HepG2 (cell line): Measurements from ENCODE around the gene PSPH. TPM values are rescaled to one million over a fixed set of nuclear protein-coding genes. Genes with fewer than 3 reads are reported as not detected.
A peak's percentile ranks its signal among the peaks of the same experiment; 100 is the strongest.

Experiments used
- ATAD3A ChIP-seq: sonication (generic); formaldehyde crosslinking; IDR thresholded peaks from 2 replicates; pipeline ENCODE4 v1.4.0; 2020; ENCODE audit warnings: missing genetic modification reagents
- CBX5 ChIP-seq: sonication (generic); formaldehyde crosslinking; IDR thresholded peaks from 2 replicates; pipeline ENCODE4 v1.4.0; 2020; ENCODE audit warnings: missing genetic modification reagents, borderline replicate concordance
- EEA1 ChIP-seq: sonication (generic); formaldehyde crosslinking; IDR thresholded peaks from 2 replicates; pipeline ENCODE4 v1.5.1; 2020; ENCODE audit warnings: mild to moderate bottlenecking, missing genetic modification reagents, borderline replicate concordance
- HOXA7 ChIP-seq: sonication (generic); formaldehyde crosslinking; IDR thresholded peaks from 2 replicates; pipeline ENCODE4 v1.8.1; 2022; ENCODE audit warnings: mild to moderate bottlenecking, missing genetic modification reagents, moderate library complexity
- MED8 ChIP-seq: sonication (generic); formaldehyde crosslinking; IDR thresholded peaks from 2 replicates; pipeline ENCODE4 v1.8.1; 2023; ENCODE audit warnings: mild to moderate bottlenecking, missing genetic modification reagents; ENCODE audit not compliant: insufficient replicate concordance
- MTA3 ChIP-seq: sonication (generic); formaldehyde crosslinking; IDR thresholded peaks from 2 replicates; pipeline ENCODE4 v1.4.0; 2020; ENCODE audit warnings: missing genetic modification reagents
- PAWR ChIP-seq: sonication (generic); formaldehyde crosslinking; IDR thresholded peaks from 2 replicates; pipeline ENCODE4 v1.4.0; 2020; ENCODE audit warnings: missing genetic modification reagents, mild to moderate bottlenecking, borderline replicate concordance
- RFXANK ChIP-seq: IDR thresholded peaks from 2 replicates; pipeline ENCODE4 v1.6.1; 2016
- ZFAT ChIP-seq: sonication (generic); formaldehyde crosslinking; conservative IDR thresholded peaks from 2 replicates; pipeline ENCODE4 v1.8.1; 2023; ENCODE audit warnings: missing genetic modification reagents, inconsistent platforms
- ZFX ChIP-seq: sonication (generic); formaldehyde crosslinking; IDR thresholded peaks from 2 replicates; pipeline ENCODE4 v1.4.0; 2020; ENCODE audit warnings: mild to moderate bottlenecking, low read depth, missing genetic modification reagents, moderate library complexity
- ZNF20 ChIP-seq: sonication (generic); formaldehyde crosslinking; IDR thresholded peaks from 2 replicates; pipeline ENCODE4 v1.4.0; 2020; ENCODE audit warnings: mild to moderate bottlenecking, moderate library complexity, missing genetic modification reagents
- ZNF263 ChIP-seq: sonication (generic); formaldehyde crosslinking; IDR thresholded peaks from 2 replicates; pipeline ENCODE4 v1.4.0; 2020; ENCODE audit warnings: missing genetic modification reagents
- polyA plus RNA-seq, 8 experiments: library from polyadenylated mRNA; depleted of rRNA in 3 of 8; stranded (reverse) in 7 of 8; unstranded in 1 of 8; fragments of >200 nt; fragmentation: Illumina TruSeq in 4 of 8; extraction: Trizol in 4 of 8; gene quantifications; 2 replicates each; pipeline versions ENCODE4 v1.2.1 to v1.2.3, GENCODE V29; 2011 to 2016; ENCODE audit warnings: low read depth in 4 of 8, missing spikeins in 1 of 8, mixed read lengths in 1 of 8; ENCODE audit not compliant: insufficient read depth in 1 of 8
- total RNA-seq, 5 experiments: library from RNA; depleted of rRNA; stranded (reverse); fragments of >200 nt; fragmentation: Illumina TruSeq; extraction: Trizol; gene quantifications; 2 replicates each; pipeline ENCODE4 v1.2.3, GENCODE V29; 2016; ENCODE audit warnings: low read depth in 1 of 5
- TF ChIP-seq, protein P1 (sequence below): sonication (generic); formaldehyde crosslinking; IDR thresholded peaks from 2 replicates; pipeline ENCODE4 v1.5.1; 2020; ENCODE audit warnings: missing genetic modification reagents, mild to moderate bottlenecking, borderline replicate concordance
- TF ChIP-seq, protein P2 (sequence below): sonication (generic); formaldehyde crosslinking; IDR thresholded peaks from 2 replicates; pipeline ENCODE4 v1.5.0; 2020; ENCODE audit warnings: mild to moderate bottlenecking, missing genetic modification reagents
- TF ChIP-seq, protein P3 (sequence below): sonication (generic); formaldehyde crosslinking; IDR thresholded peaks from 2 replicates; pipeline ENCODE4 v1.5.1; 2020; ENCODE audit warnings: mild to moderate bottlenecking, missing genetic modification reagents
- TF ChIP-seq, protein P4 (sequence below): sonication (generic); formaldehyde crosslinking; conservative IDR thresholded peaks from 2 replicates; pipeline ENCODE4 v1.8.0; 2022; ENCODE audit warnings: mild to moderate bottlenecking, moderate library complexity, missing genetic modification reagents
- TF ChIP-seq, protein P5 (sequence below): sonication (generic); formaldehyde crosslinking; IDR thresholded peaks from 2 replicates; pipeline ENCODE4 v1.5.0; 2020; ENCODE audit warnings: mild to moderate bottlenecking, missing genetic modification reagents

Gene PSPH
- total and polyA plus RNA-seq, 2 of the 13 experiments (the other 11 are each of a cell fraction or from before 2014, with no cell fraction given) = 85.5 to 124 TPM

DNA sequence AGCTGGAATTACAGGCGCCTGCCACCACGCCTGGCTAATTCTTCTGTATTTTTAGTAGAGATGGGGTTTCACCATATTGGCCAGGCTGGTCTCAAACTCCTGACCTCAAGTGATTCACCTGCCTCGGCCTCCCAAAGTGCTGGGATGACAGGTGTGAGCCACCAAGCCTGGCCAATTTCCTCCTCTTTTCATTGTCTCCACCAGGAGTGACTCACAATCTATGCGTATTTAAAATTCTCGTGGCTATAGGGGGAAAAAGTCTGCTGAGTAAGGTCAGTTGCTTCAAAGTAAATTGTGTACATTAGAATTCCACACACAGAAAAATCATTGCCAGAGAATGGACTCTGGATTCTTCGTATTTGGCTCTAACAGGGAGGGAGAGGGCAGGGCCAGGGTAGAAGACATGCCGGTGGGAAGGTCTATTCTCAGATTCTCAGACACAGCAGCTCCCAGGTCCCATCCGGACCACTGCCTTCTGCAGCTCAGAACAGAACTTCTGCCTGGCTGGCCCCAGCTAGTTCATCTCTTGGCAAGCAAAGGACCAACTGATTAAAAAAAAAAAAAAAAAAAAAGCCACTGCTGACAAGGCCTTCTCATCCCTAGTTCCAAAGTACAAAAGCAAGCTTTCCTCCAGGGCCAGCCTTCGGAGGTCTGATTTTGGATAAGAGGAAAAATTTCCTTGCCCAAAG, 22.2 kb downstream of the PSPH start (continued):
- TF ChIP-seq ZNF263 (no peak), PAWR (CRISPR knock-in tag) (no peak), EEA1 (CRISPR knock-in tag) (no peak), MED8 (CRISPR knock-in tag) (no peak), ZNF20 (CRISPR knock-in tag) (peak; percentile 2; the same call in 1 of the 2 replicates), ZFAT (no peak), HOXA7 (CRISPR knock-in tag) (no peak), CBX5 (CRISPR knock-in tag) (no peak), MTA3 (CRISPR knock-in tag) (no peak), RFXANK (CRISPR knock-in tag) (no peak), ZFX (CRISPR knock-in tag) (0 out of 2 replicates have a peak, but pooled peaks have one; percentile 25), ATAD3A (CRISPR knock-in tag) (no peak)
- TF ChIP-seq, protein P1, sequence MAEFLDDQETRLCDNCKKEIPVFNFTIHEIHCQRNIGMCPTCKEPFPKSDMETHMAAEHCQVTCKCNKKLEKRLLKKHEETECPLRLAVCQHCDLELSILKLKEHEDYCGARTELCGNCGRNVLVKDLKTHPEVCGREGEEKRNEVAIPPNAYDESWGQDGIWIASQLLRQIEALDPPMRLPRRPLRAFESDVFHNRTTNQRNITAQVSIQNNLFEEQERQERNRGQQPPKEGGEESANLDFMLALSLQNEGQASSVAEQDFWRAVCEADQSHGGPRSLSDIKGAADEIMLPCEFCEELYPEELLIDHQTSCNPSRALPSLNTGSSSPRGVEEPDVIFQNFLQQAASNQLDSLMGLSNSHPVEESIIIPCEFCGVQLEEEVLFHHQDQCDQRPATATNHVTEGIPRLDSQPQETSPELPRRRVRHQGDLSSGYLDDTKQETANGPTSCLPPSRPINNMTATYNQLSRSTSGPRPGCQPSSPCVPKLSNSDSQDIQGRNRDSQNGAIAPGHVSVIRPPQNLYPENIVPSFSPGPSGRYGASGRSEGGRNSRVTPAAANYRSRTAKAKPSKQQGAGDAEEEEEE (CRISPR knock-in tag) = no peak
- TF ChIP-seq, protein P2, sequence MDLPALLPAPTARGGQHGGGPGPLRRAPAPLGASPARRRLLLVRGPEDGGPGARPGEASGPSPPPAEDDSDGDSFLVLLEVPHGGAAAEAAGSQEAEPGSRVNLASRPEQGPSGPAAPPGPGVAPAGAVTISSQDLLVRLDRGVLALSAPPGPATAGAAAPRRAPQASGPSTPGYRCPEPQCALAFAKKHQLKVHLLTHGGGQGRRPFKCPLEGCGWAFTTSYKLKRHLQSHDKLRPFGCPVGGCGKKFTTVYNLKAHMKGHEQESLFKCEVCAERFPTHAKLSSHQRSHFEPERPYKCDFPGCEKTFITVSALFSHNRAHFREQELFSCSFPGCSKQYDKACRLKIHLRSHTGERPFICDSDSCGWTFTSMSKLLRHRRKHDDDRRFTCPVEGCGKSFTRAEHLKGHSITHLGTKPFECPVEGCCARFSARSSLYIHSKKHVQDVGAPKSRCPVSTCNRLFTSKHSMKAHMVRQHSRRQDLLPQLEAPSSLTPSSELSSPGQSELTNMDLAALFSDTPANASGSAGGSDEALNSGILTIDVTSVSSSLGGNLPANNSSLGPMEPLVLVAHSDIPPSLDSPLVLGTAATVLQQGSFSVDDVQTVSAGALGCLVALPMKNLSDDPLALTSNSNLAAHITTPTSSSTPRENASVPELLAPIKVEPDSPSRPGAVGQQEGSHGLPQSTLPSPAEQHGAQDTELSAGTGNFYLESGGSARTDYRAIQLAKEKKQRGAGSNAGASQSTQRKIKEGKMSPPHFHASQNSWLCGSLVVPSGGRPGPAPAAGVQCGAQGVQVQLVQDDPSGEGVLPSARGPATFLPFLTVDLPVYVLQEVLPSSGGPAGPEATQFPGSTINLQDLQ (CRISPR knock-in tag) = no peak
- TF ChIP-seq, protein P3, sequence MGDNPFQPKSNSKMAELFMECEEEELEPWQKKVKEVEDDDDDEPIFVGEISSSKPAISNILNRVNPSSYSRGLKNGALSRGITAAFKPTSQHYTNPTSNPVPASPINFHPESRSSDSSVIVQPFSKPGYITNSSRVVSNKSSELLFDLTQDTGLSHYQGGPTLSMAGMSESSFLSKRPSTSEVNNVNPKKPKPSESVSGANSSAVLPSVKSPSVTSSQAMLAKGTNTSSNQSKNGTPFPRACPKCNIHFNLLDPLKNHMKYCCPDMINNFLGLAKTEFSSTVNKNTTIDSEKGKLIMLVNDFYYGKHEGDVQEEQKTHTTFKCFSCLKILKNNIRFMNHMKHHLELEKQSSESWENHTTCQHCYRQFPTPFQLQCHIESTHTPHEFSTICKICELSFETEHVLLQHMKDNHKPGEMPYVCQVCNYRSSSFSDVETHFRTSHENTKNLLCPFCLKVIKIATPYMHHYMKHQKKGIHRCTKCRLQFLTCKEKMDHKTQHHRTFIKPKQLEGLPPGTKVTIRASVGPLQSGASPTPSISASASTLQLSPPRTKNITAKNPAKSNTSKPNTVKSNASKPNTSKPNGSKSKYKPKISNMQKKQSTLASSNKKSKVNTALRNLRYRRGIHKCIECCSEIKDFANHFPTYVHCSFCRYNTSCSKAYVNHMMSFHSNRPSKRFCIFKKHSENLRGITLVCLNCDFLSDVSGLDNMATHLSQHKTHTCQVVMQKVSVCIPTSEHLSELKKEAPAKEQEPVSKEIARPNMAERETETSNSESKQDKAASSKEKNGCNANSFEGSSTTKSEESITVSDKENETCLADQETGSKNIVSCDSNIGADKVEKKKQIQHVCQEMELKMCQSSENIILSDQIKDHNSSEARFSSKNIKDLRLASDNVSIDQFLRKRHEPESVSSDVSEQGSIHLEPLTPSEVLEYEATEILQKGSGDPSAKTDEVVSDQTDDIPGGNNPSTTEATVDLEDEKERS (CRISPR knock-in tag) = no peak; the same call in 1 of the 2 replicates
- TF ChIP-seq, protein P4, sequence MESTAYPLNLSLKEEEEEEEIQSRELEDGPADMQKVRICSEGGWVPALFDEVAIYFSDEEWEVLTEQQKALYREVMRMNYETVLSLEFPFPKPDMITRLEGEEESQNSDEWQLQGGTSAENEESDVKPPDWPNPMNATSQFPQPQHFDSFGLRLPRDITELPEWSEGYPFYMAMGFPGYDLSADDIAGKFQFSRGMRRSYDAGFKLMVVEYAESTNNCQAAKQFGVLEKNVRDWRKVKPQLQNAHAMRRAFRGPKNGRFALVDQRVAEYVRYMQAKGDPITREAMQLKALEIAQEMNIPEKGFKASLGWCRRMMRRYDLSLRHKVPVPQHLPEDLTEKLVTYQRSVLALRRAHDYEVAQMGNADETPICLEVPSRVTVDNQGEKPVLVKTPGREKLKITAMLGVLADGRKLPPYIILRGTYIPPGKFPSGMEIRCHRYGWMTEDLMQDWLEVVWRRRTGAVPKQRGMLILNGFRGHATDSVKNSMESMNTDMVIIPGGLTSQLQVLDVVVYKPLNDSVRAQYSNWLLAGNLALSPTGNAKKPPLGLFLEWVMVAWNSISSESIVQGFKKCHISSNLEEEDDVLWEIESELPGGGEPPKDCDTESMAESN = 0 out of 2 replicates have a peak, but pooled peaks have one; percentile 29
- TF ChIP-seq, protein P5, sequence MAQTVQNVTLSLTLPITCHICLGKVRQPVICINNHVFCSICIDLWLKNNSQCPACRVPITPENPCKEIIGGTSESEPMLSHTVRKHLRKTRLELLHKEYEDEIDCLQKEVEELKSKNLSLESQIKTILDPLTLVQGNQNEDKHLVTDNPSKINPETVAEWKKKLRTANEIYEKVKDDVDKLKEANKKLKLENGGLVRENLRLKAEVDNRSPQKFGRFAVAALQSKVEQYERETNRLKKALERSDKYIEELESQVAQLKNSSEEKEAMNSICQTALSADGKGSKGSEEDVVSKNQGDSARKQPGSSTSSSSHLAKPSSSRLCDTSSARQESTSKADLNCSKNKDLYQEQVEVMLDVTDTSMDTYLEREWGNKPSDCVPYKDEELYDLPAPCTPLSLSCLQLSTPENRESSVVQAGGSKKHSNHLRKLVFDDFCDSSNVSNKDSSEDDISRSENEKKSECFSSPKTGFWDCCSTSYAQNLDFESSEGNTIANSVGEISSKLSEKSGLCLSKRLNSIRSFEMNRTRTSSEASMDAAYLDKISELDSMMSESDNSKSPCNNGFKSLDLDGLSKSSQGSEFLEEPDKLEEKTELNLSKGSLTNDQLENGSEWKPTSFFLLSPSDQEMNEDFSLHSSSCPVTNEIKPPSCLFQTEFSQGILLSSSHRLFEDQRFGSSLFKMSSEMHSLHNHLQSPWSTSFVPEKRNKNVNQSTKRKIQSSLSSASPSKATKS = no peak
